Aortic smooth muscle cell (primary cell): ENCODE data around the gene AGPAT1. TPM values are rescaled to one million over a fixed set of nuclear protein-coding genes. Genes with fewer than 3 reads are reported as not detected.

ENCODE experiments used
- total RNA-seq: library from RNA; depleted of rRNA; stranded (reverse); fragments of >200 nt; gene quantifications from 2 replicates; pipeline ENCODE4 v1.2.3, GENCODE V29; 2014

The AGPAT1 gene, protein sequence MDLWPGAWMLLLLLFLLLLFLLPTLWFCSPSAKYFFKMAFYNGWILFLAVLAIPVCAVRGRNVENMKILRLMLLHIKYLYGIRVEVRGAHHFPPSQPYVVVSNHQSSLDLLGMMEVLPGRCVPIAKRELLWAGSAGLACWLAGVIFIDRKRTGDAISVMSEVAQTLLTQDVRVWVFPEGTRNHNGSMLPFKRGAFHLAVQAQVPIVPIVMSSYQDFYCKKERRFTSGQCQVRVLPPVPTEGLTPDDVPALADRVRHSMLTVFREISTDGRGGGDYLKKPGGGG
- total RNA-seq: 14.3 and 17.3 TPM in 2 replicates

GRCh38 chr6:32175711-32176475 is at the start of gene AGPAT1:
Gene AGPAT1 (minus strand): TSS chr6:32176084. CDS start chr6:32171496, 4,588 bp downstream.

DNA sequence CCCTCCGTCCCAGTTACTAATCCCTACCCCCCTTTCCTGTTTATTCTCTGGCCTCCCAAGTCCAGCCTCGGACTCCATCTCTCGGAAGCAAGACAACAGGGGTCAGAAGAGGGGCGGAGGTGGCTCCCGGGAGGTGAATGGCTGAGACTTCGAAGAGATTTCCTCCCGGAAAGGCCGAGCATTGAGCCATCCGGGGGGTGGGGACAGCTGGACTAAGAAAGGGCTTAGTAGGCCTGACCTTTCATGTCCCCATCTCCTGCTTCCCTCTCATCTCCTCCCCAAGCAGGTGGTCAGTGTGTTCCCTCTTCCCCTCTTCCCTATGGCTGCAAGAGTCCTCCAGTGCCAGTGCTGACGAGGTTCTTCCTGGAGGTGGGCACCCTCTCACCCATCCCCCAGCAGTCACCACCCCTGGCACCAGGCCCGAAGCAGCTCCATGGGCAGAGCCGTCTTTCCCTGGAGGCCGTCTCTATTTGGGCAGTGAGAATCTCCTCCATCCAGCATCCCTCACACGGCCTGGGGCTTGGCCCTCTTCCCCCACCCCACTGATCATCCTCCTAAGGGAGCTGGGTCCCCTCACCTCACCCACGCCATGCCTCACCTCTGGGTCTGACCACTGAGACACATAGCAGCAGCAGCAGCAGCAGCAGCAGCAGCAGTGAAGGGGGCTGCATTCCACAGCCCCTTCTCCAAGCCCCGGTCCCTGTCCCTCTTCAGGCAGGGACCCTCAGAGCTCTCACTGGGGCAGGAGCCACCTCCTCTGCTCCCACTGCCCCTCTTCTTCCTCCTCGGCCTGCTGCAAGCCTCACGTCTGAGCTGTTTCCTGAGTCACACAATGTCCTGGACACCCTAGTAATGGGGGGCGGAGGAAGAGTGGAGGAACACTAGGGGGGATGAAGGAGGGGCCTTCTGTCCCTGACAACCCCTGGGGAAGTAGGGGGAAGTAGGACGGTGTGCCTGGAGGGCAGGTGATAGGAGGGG is 47.7 kb upstream of the AGPAT1 start, which contains the start of gene NOTCH4:
Gene NOTCH4 (minus strand): TSS at position 810 of the 978 bp plus-strand sequence. CDS start 139 bp downstream, at position 671.

DNA sequence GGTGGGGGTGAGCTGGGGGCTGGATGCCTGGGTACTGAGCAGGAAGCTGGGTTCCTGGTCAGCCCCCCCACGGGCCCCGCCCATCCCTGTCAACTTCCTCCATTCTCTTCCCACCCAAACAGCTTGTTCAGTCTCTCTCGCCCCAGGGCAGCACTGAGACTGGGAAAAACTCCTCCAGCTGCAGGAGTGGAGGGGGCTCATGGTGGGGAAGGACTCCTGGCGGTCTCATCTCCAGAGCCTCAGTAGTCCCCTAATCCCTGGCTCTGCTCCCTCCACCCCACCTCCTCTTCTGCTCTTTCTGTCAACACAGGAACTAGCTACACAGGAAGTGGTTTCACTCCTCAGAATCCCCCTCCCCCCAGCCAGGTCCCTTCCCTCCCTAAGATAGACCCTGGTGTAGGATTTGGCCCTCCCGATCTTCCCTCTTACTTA is 16.7 kb upstream of the AGPAT1 start, which contains the start of gene GPSM3:
Gene GPSM3 (minus strand): TSS at position 36 of the 432 bp plus-strand sequence. CDS start 130 bp downstream, outside the sequence.

GRCh38 chr6:32190054-32190851 is 14.4 kb upstream of the AGPAT1 start, which contains the start of gene PBX2:
Gene PBX2 (minus strand): TSS chr6:32190202. CDS start chr6:32189915, 287 bp downstream.

DNA sequence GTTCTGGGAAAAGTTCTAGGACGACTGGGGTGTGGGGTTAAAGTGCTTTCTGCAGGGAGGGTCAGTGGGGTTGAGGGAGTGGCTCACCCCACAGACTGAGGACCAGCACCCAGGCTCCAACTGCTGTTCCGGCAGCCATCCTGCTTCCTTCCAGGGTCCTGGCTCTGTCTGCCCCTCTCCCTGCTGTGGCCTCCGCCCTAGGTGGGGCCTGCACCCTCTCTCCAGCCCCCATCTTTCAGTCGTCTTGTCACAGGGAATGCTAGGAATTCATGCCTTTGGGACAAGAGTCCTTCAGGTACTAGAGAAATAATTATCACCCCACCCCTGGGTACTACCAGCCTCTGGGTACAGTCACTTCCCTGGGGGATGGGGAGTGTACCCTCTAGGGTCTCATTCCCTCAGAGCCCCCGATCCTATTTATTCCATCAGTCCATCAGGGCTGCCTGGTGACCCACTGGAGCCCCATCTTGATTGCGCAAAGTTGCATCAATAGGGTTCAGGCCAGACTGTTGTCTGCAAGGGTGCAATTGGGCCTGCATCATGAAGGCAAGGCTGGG is 8.3 kb upstream of the AGPAT1 start, which contains the start of gene AGER:
Gene AGER (minus strand): TSS at position 170 of the 557 bp plus-strand sequence. CDS start 31 bp downstream, at position 139.

GRCh38 chr6:32177788-32178546 is 2.1 kb upstream of the AGPAT1 start, which contains the start of gene RNF5:
Gene RNF5 (plus strand): TSS chr6:32178405. CDS start chr6:32178512, 107 bp downstream.

GRCh38 chr6:32164295-32164694 is 11.6 kb downstream of the AGPAT1 start, which contains the start of gene EGFL8:
Gene EGFL8 (plus strand): TSS chr6:32164595. CDS start chr6:32166166, 1,571 bp downstream.

DNA sequence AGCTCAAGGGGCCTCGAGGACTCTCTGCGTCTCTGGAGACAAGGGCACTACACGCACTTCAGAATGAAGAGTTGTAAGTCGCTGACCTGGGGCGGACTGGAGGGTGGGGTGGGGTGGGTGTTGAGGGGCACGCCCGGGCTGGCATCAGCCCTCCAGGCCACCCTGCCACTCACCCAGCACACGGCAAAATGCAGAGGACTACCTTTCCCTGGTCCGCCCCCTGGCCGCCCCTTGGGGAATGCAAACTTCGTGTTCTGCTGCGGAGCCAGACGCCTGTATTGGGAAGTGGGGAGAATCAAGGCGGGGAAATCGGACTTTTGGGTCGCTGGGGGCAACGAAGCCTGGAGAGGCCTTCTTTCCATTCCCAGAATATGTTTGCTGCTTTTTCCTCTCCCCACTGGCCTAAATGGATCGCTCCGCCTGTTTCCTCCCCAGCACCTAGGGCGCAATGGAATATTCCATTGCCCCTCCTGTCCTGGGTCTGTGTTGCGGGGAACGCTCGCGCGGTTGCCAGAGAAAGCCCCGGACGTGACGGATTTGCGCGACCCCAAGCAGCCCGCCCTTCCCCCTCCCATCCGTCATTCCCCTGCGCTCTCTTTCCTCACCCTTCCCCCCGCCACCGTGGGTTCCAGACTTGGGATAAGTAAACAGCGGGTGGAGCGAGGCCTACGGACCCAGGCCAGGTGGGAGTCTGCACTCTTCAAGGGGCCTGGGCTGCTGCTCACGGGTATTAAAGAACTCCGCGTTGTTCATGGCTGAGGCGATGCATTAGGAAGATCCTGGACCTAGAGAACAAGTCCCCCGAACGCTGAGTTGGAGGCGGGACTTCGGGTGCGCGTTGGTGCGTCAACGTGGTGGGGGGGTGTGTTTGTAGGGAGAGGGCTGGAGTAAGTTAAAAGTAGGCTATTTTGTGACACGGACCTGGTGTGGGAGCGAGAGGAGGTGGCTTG is 22.0 kb downstream of the AGPAT1 start, which contains the start of gene PPT2:
Gene PPT2 (plus strand): TSS at position 578 of the 950 bp plus-strand sequence. CDS start 454 bp downstream, outside the sequence.

DNA sequence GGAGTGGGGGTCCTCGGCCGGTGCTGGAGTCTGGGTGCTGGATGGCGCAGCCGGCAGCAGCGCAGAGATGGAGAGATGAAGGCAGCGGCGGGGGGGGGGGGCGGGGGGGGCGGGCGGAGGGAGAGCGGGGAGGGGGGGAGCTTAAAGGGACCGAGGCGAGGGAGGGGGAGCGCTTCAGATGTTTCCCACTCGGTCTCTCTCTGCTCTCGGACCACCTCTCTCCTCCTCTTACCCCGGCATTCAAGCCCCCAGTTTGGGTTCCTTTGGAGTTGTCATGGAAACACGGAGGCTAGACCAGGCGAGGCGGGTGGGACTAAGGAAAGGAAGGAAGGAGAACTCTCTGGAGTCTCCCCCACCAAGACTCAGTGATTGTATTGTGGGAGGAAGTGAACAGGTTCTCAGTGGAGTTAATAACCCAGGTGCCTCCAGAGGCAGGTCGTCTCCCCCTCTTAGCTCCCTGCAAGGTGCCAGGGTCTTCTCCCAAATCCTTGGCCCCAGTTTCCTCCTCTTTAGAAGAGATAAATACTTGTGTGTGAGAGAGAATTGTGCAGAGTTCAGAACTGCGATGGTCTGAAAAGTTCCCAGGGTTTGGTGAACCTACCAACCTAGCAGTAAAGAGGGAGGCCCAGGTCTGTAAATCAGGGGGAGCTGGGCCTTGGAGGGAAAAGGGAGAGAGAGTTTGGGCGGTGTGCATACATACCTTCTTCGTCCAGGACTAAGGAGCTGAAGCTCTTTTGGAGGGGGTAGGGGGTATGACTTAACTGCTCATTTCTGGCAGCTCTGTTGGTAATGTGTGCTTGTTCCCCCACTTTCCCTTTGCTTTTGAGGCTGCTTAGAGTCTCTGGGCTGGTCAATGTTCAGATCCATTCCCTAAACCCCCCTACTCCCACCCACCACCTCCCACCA is 23.8 kb downstream of the AGPAT1 start, which contains the start of gene PRRT1:
Gene PRRT1 (minus strand): TSS at position 77 of the 906 bp plus-strand sequence. CDS start 112 bp downstream, outside the sequence.

GRCh38 chr6:32127717-32128592 is 47.9 kb downstream of the AGPAT1 start, which contains the start of gene ATF6B:
Gene ATF6B (minus strand): TSS chr6:32128246. CDS start chr6:32128207, 39 bp downstream.

Other genes with a start within 250 kb of the AGPAT1 start
- gene C2, start 248.4 kb downstream of the AGPAT1 start, total RNA-seq: 2.8 and 4.3 TPM in 2 replicates
- 20.3 and 31.2 TPM in 2 replicates for gene CFB, start 230.0 kb downstream of the AGPAT1 start, total RNA-seq
- 107 and 119 TPM in 2 replicates for gene NELFE, start 217.1 kb downstream of the AGPAT1 start, total RNA-seq
- 41.2 and 58.4 TPM in 2 replicates for gene SKIC2, start 216.9 kb downstream of the AGPAT1 start, total RNA-seq
- gene DXO, start 203.9 kb downstream of the AGPAT1 start, total RNA-seq: 9.8 and 10.2 TPM in 2 replicates
- gene C4A, start 194.0 kb downstream of the AGPAT1 start, total RNA-seq: 5.7 and 5.8 TPM in 2 replicates
- gene C4B, start 161.3 kb downstream of the AGPAT1 start, total RNA-seq: 4.8 and 5.0 TPM in 2 replicates
- gene CYP21A2, start 137.7 kb downstream of the AGPAT1 start, total RNA-seq: under 0.01 and 0.62 TPM in 2 replicates
- 33.9 and 58.7 TPM in 2 replicates for gene TNXB, start 66.7 kb downstream of the AGPAT1 start, total RNA-seq
- 11.8 and 16.4 TPM in 2 replicates for gene ATF6B, start 47.8 kb downstream of the AGPAT1 start, total RNA-seq
- gene FKBPL, start 45.8 kb downstream of the AGPAT1 start, total RNA-seq: 5.5 and 5.9 TPM in 2 replicates
- 0.26 and 0.50 TPM in 2 replicates for gene PRRT1, start 24.1 kb downstream of the AGPAT1 start, total RNA-seq
- gene PPT2, start 21.9 kb downstream of the AGPAT1 start, total RNA-seq: 28.3 and 69.1 TPM in 2 replicates
- gene EGFL8, start 11.5 kb downstream of the AGPAT1 start, total RNA-seq: 1.2 TPM in 2 replicates
- 22.2 and 25.9 TPM in 2 replicates for gene RNF5, start 2.3 kb upstream of the AGPAT1 start, total RNA-seq
- 0.13 and 0.37 TPM in 2 replicates for gene AGER, start 8.2 kb upstream of the AGPAT1 start, total RNA-seq
- gene PBX2, start 14.1 kb upstream of the AGPAT1 start, total RNA-seq: 20.5 and 26.3 TPM in 2 replicates
- gene GPSM3, start 16.6 kb upstream of the AGPAT1 start, total RNA-seq: 0.92 and 1.1 TPM in 2 replicates
- 1.3 and 2.2 TPM in 2 replicates for gene NOTCH4, start 48.0 kb upstream of the AGPAT1 start, total RNA-seq
- not detected in 2 replicates for gene TSBP1, start 195.8 kb upstream of the AGPAT1 start, total RNA-seq
- gene BTNL2, start 231.1 kb upstream of the AGPAT1 start, total RNA-seq: not detected in 2 replicates